SJCRH30 (cell line): Measurements from ENCODE around the gene CDKN2D. TPM values are rescaled to one million over a fixed set of nuclear protein-coding genes. Genes with fewer than 3 reads are reported as not detected.
A peak's percentile ranks its signal among the peaks of the same experiment; 100 is the strongest.
"Not testable (repeated sequence)": the region's sequence is repeated elsewhere in the genome, so short reads cannot be mapped to it uniquely, and the experiment has no call there.

Experiments
- DNase-seq, 2 experiments: peaks; one replicate each; pipeline ENCODE4 v3.0.0-alpha.2; 2015 to 2020
- H3K27ac ChIP-seq: fragments of 250-450 bp; sonication (Bioruptor Pico); 2 replicates; pipeline ENCODE4 v1.5.1; 2020; ENCODE audit warnings: mild to moderate bottlenecking, moderate library complexity
- H3K27me3 ChIP-seq: fragments of 250-450 bp; sonication (Bioruptor Pico); 2 replicates; pipeline ENCODE4 v1.5.1; 2020; ENCODE audit warnings: mild to moderate bottlenecking, moderate library complexity
- H3K36me3 ChIP-seq: fragments of 250-450 bp; sonication (Bioruptor Pico); 2 replicates; pipeline ENCODE4 v1.5.1; 2020; ENCODE audit warnings: mild to moderate bottlenecking, moderate library complexity
- H3K4me1 ChIP-seq: fragments of 250-450 bp; sonication (Bioruptor Pico); 2 replicates; pipeline ENCODE4 v1.5.1; 2020; ENCODE audit warnings: mild to moderate bottlenecking, moderate library complexity
- H3K4me3 ChIP-seq: fragments of 250-450 bp; sonication (Bioruptor Pico); 2 replicates; pipeline ENCODE4 v1.5.1; 2020; ENCODE audit warnings: mild to moderate bottlenecking, moderate library complexity
- H3K9me3 ChIP-seq: fragments of 250-450 bp; sonication (Bioruptor Pico); replicated peaks from 2 replicates; pipeline ENCODE4 v1.5.1; 2020; ENCODE audit warnings: mild to moderate bottlenecking, moderate library complexity
- total RNA-seq: library from RNA; depleted of rRNA; stranded (reverse); fragments of >200 nt; shearing (Covaris generic); gene quantifications from 2 replicates; pipeline ENCODE4 v1.2.3, GENCODE V29; 2014

The CDKN2D gene
- total RNA-seq, 1 experiment from 2014 or later = 7.9 TPM

- H3K27ac ChIP-seq = no peak overlapping the region
- no peaks in the 10 kb centered on the region for H3K36me3 ChIP-seq
- no peak overlapping the region for H3K4me3 ChIP-seq
- no peak for DNase-seq
- H3K27me3 ChIP-seq = no peaks in the 10 kb centered on the region
- H3K4me1 ChIP-seq = peaks cover 3% of the 10 kb centered on the region; the same call in 1 of the 2 replicates
- no peaks in the 10 kb centered on the region for H3K9me3 ChIP-seq
Observed at GRCh38 chr19:10532457-10532856, 36.3 kb downstream of the CDKN2D start.

GRCh38 chr19:10526887-10527286 lies 41.9 kb downstream of the CDKN2D start:
- H3K4me1 ChIP-seq, H3K36me3 ChIP-seq, DNase-seq, H3K4me3 ChIP-seq, H3K27me3 ChIP-seq, H3K27ac ChIP-seq, H3K9me3 ChIP-seq: not testable (repeated sequence)

- H3K27me3 ChIP-seq = peaks cover 7% of the 10 kb centered on the region; the same call in 1 of the 2 replicates
- H3K27ac ChIP-seq = no peak overlapping the region
- no peak for DNase-seq
- H3K4me1 ChIP-seq = no peaks in the 10 kb centered on the region
- H3K36me3 ChIP-seq = no peaks in the 10 kb centered on the region
- no peak overlapping the region for H3K4me3 ChIP-seq
- no peaks in the 10 kb centered on the region for H3K9me3 ChIP-seq
Observed at GRCh38 chr19:10525636-10526035, 43.1 kb downstream of the CDKN2D start.

- peaks cover 3% of the 10 kb centered on the region; the same call in 1 of the 2 replicates for H3K4me1 ChIP-seq
- H3K9me3 ChIP-seq = no peaks in the 10 kb centered on the region
- H3K27ac ChIP-seq = no peak overlapping the region
- H3K4me3 ChIP-seq = no peak overlapping the region
- peaks cover 15% of the 10 kb centered on the region for H3K27me3 ChIP-seq
- H3K36me3 ChIP-seq = no peaks in the 10 kb centered on the region
- no peak for DNase-seq
Observed at GRCh38 chr19:10523135-10523636, 45.6 kb downstream of the CDKN2D start.

GRCh38 chr19:10521461-10522171 lies 47.2 kb downstream of the CDKN2D start:
- H3K36me3 ChIP-seq = no peaks in the 10 kb centered on the region
- peaks cover 3% of the 10 kb centered on the region; the same call in 1 of the 2 replicates for H3K4me1 ChIP-seq
- H3K9me3 ChIP-seq = no peaks in the 10 kb centered on the region
- no peak overlapping the region for H3K4me3 ChIP-seq
- H3K27me3 ChIP-seq = peaks cover 15% of the 10 kb centered on the region
- H3K27ac ChIP-seq = no peak overlapping the region
- DNase-seq = no peak

- Histone ChIP-seq H3K36me3 (no peaks in the 10 kb centered on the region), H3K27ac (no peak overlapping the region), H3K9me3 (no peaks in the 10 kb centered on the region), H3K4me3 (no peak overlapping the region), H3K4me1 (peaks cover 3% of the 10 kb centered on the region; the same call in 1 of the 2 replicates), H3K27me3 (peaks cover 15% of the 10 kb centered on the region)
- DNase-seq = no peak
Observed at GRCh38 chr19:10520652-10521318, 48.0 kb downstream of the CDKN2D start.

- Histone ChIP-seq H3K27ac (no peak overlapping the region), H3K27me3 (peaks cover 15% of the 10 kb centered on the region), H3K36me3 (no peaks in the 10 kb centered on the region), H3K4me1 (peaks cover 3% of the 10 kb centered on the region; the same call in 1 of the 2 replicates), H3K9me3 (no peaks in the 10 kb centered on the region), H3K4me3 (no peak overlapping the region)
- DNase-seq = no peak
Observed at GRCh38 chr19:10519421-10519820, 49.4 kb downstream of the CDKN2D start.

- Histone ChIP-seq H3K4me3 (peak overlapping the region; percentile 58), H3K36me3 (no peaks in the 10 kb centered on the region)
- DNase-seq = peak in 1 of 2 experiments; percentile 50
Observed at GRCh38 chr19:10518444-10519361, 50.1 kb downstream of the CDKN2D start.

GRCh38 chr19:10517760-10518443 lies 50.9 kb downstream of the CDKN2D start:
- Histone ChIP-seq H3K27ac (no peak overlapping the region), H3K27me3 (peaks cover 15% of the 10 kb centered on the region), H3K9me3 (no peaks in the 10 kb centered on the region), H3K4me1 (peaks cover 3% of the 10 kb centered on the region; the same call in 1 of the 2 replicates), H3K4me3 (peak overlapping the region; percentile 58), H3K36me3 (no peaks in the 10 kb centered on the region)
- DNase-seq = peak; percentile 47 to 57

More at GRCh38 chr19:10518444-10519361, 50.1 kb downstream of the CDKN2D start:
- Histone ChIP-seq H3K9me3 (no peaks in the 10 kb centered on the region), H3K4me1 (peaks cover 3% of the 10 kb centered on the region; the same call in 1 of the 2 replicates), H3K27ac (no peak overlapping the region), H3K27me3 (peaks cover 15% of the 10 kb centered on the region)

- Histone ChIP-seq H3K4me1 (peaks cover 3% of the 10 kb centered on the region; the same call in 1 of the 2 replicates), H3K36me3 (no peaks in the 10 kb centered on the region), H3K9me3 (no peaks in the 10 kb centered on the region), H3K27ac (no peak within 1 kb of the TSS), H3K4me3 (peak within 1 kb of the TSS; percentile 58), H3K27me3 (peaks cover 14% of the 10 kb centered on the region)
- DNase-seq = peak; percentile 33 to 34
Observed at GRCh38 chr19:10517361-10517759, 51.4 kb downstream of the CDKN2D start, which contains the start of gene S1PR5. S1PR5 (minus strand) TSS chr19:10517447; CDS start chr19:10515011, 2,436 bp downstream.

GRCh38 chr19:10516671-10517286 lies 52.0 kb downstream of the CDKN2D start:
- Histone ChIP-seq H3K36me3 (no peaks in the 10 kb centered on the region), H3K9me3 (no peaks in the 10 kb centered on the region), H3K27ac (no peak overlapping the region), H3K27me3 (peaks cover 9% of the 10 kb centered on the region), H3K4me3 (peak overlapping the region; percentile 58), H3K4me1 (peaks cover 3% of the 10 kb centered on the region; the same call in 1 of the 2 replicates)
- DNase-seq = peak; percentile 41 to 53
